Spleen (tissue), 11 donors: ENCODE data around the gene URB1. TPM values are rescaled to one million over a fixed set of nuclear protein-coding genes. Genes with fewer than 3 reads are reported as not detected.

Experiments
- DNase-seq: peaks from one replicate; pipeline ENCODE4 v3.0.0-alpha.2; 2020
- H3K27ac ChIP-seq, 8 donors: fragments of 200-600 bp; sonication (generic) in 7 of 8; 1 replicate in 4 of 8; 2 replicates in 4 of 8; pipeline versions ENCODE4 v1.5.0 to v1.8.0; 2016 to 2021; ENCODE audit warnings: inconsistent platforms in 4 of 8, mild to moderate bottlenecking in 4 of 8, moderate library complexity in 1 of 8
- H3K27me3 ChIP-seq, 7 donors: fragments of 200-600 bp; sonication (generic) in 6 of 7; replicated peaks in 1 of 7; 1 replicate in 4 of 7; 2 replicates in 3 of 7; pipeline versions ENCODE4 v1.5.0 to v1.8.0; 2016 to 2021; ENCODE audit warnings: inconsistent platforms in 3 of 7, mild to moderate bottlenecking in 1 of 7
- H3K36me3 ChIP-seq, 6 donors: fragments of 200-600 bp; sonication (generic) in 5 of 6; 1 replicate in 4 of 6; 2 replicates in 2 of 6; pipeline versions ENCODE4 v1.5.0 to v1.8.0; 2016 to 2021; ENCODE audit warnings: inconsistent platforms in 2 of 6
- H3K4me1 ChIP-seq, 6 donors: fragments of 200-600 bp; sonication (generic) in 5 of 6; 1 replicate in 3 of 6; 2 replicates in 3 of 6; pipeline versions ENCODE4 v1.5.0 to v1.8.0; 2016 to 2021; ENCODE audit warnings: inconsistent platforms in 3 of 6
- H3K4me3 ChIP-seq, 8 donors: fragments of 200-600 bp; sonication (generic) in 7 of 8; 1 replicate in 4 of 8; 2 replicates in 4 of 8; pipeline versions ENCODE4 v1.5.0 to v1.8.0; 2016 to 2021; ENCODE audit warnings: inconsistent platforms in 4 of 8, mild to moderate bottlenecking in 4 of 8, moderate library complexity in 2 of 8
- H3K9me3 ChIP-seq, 8 donors: fragments of 200-600 bp; sonication (generic) in 7 of 8; 1 replicate in 4 of 8; 2 replicates in 4 of 8; pipeline versions ENCODE4 v1.5.0 to v1.8.0; 2016 to 2021; ENCODE audit warnings: inconsistent platforms in 4 of 8
- POLR2A ChIP-seq, 3 donors: fragments of 450-650 bp; IDR thresholded peaks; one replicate each; pipeline ENCODE4 v1.5.1; 2017; ENCODE audit warnings: antibody characterized with exemption in 3 of 3, mild to moderate bottlenecking in 1 of 3
- POLR2AphosphoS5 ChIP-seq, 3 donors: sonication (generic); formaldehyde crosslinking; IDR thresholded peaks; one replicate each; pipeline ENCODE4 v1.5.1; 2017; ENCODE audit warnings: antibody characterized with exemption in 3 of 3
- WGBS, 5 donors: extraction: QIAGEN DNeasy Blood & Tissue Kit in 3 of 5; methylation state at CpG; one replicate each; pipeline versions ENCODE4 v1.1.5 to v1.1.7; 2013 to 2018; 5-methylcytosine and 5-hydroxymethylcytosine counted together
- intact Hi-C: fragments of 100-400 bp; cut with DNase I; formaldehyde crosslinking; loops from one replicate; pipeline ENCODE4 v1.15.0; 2023; ENCODE audit warnings: low total_unique reads
- polyA plus RNA-seq, 3 donors: library from polyadenylated mRNA; stranded (reverse); fragments of 200-250 nt; gene quantifications; one replicate each; pipeline ENCODE4 v1.2.1, GENCODE V29; 2013
- total RNA-seq, 7 donors: library from RNA; depleted of rRNA in 3 of 7; stranded (reverse); fragments of >200 nt in 3 of 7; fragmentation: NEBNext Ultra II Directional in 4 of 7; extraction: Animal tissue kit (Norgen Biotek cat#: 25700) in 4 of 7; gene quantifications; one replicate each; pipeline versions ENCODE4 v1.1.0 to v1.2.1, GENCODE V29; 2016 to 2021
- TF ChIP-seq, protein P1 (sequence below), 11 experiments: fragments of 200-600 bp in 7 of 11; fragments of 450-650 bp in 4 of 11; sonication (generic) in 4 of 11; IDR thresholded peaks in 8 of 11; conservative IDR thresholded peaks in 3 of 11; 1 replicate in 7 of 11; 2 replicates in 4 of 11; pipeline versions ENCODE4 v1.4.0 to v1.8.0; 2016 to 2021; ENCODE audit warnings: antibody characterized with exemption in 11 of 11, inconsistent platforms in 4 of 11, mild to moderate bottlenecking in 1 of 11
- donor health status: healthy with polysubstance abuse.
- donor health status: DM: no; HTN: no; CAD: no; lungs with moderate emphysema.
- donor health status: DM: no; HTN: no; CAD: no.
- donor health status: Bipolar disorder and iron deficiency.
- donor health status: healthy.
- donor health status: DM: no; HTN: no; CAD: no.
- donor health status: DM: yes; HTN: yes; CAD: no.

Gene URB1
- total and polyA plus RNA-seq, 10 donors: 2.0 to 20.8 (median 12.0) TPM

DNA sequence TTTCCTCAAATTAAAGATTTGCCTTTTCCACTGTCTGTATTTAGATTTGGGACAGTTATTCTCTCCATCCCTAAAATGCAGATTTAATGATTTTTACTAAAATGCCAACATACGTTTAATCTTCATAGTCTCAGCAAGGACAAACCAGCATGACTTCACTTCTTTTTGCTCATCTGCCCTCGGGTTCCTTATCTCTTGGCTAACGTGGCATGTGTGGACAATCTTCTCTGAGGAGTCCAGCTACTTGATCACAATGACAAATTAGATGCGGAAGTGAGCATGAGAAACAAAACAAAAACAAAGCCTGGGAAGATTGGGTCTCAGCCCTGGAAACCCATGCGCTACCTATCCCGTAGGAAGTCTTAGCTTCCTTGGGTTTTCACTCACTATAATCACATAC is 93.1 kb downstream of the URB1 start:
- H3K36me3 ChIP-seq: peaks cover 0 to 12% (median 0%) of the 10 kb centered on the region in 6 donors
- H3K27me3 ChIP-seq: no peaks in the 10 kb centered on the region
- TF ChIP-seq POLR2AphosphoS5 (IDR thresholded peaks at IDR 0.05): no peak
- TF ChIP-seq, protein P1, sequence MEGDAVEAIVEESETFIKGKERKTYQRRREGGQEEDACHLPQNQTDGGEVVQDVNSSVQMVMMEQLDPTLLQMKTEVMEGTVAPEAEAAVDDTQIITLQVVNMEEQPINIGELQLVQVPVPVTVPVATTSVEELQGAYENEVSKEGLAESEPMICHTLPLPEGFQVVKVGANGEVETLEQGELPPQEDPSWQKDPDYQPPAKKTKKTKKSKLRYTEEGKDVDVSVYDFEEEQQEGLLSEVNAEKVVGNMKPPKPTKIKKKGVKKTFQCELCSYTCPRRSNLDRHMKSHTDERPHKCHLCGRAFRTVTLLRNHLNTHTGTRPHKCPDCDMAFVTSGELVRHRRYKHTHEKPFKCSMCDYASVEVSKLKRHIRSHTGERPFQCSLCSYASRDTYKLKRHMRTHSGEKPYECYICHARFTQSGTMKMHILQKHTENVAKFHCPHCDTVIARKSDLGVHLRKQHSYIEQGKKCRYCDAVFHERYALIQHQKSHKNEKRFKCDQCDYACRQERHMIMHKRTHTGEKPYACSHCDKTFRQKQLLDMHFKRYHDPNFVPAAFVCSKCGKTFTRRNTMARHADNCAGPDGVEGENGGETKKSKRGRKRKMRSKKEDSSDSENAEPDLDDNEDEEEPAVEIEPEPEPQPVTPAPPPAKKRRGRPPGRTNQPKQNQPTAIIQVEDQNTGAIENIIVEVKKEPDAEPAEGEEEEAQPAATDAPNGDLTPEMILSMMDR (IDR thresholded peaks at IDR 0.05 in 8 of 11, conservative IDR thresholded peaks at IDR 0.05 in 3 of 11): no peak
- TF ChIP-seq POLR2A (IDR thresholded peaks at IDR 0.05): no peak
- no peaks in the 10 kb centered on the region for H3K9me3 ChIP-seq
- no peak for DNase-seq
- intact Hi-C loops: no loop called here
- no peak overlapping the region for H3K4me3 ChIP-seq
- WGBS, 5 donors: 88 to 92% (median 91%) methylated on average over 6 of the region's 6 CpGs
- no peak overlapping the region for H3K27ac ChIP-seq
- no peaks in the 10 kb centered on the region for H3K4me1 ChIP-seq

DNA sequence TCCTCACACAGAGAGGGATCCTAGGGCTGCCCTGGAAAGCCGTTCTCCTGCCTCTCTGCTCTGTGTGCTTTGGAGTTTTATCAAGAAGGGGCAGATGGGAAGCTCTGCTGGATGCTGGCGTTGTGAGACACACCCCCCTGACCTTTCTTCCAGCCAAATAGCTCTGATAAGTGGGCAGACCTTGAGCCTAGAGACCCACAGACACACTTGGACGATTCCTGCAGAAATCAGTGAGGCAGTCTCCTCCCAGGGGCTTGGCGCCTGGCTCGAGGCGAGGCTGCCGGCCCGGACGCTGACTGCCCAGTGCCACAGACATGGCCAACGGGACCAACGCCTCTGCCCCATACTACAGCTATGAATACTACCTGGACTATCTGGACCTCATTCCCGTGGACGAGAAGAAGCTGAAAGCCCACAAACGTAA is 94.1 kb downstream of the URB1 start, which contains the start of gene MRAP:
Gene MRAP (plus strand): TSS at position 198 of the 424 bp plus-strand sequence. CDS start 117 bp downstream, at position 315.
- Histone ChIP-seq H3K27me3 (no peaks in the 10 kb centered on the region), H3K4me3 (no peak within 1 kb of the TSS), H3K4me1 (no peaks in the 10 kb centered on the region), H3K27ac (no peak within 1 kb of the TSS), H3K36me3 (peaks cover 0 to 12% (median 0%) of the 10 kb centered on the region in 6 donors), H3K9me3 (no peaks in the 10 kb centered on the region)
- 73 to 94% (median 86%) methylated on average over 14 of the region's 14 CpGs for WGBS, 5 donors
- intact Hi-C loops: no loop called here
- peak; percentile 51 for DNase-seq
- TF ChIP-seq, protein P1 (IDR thresholded peaks at IDR 0.05 in 8 of 11, conservative IDR thresholded peaks at IDR 0.05 in 3 of 11): no peak

DNA sequence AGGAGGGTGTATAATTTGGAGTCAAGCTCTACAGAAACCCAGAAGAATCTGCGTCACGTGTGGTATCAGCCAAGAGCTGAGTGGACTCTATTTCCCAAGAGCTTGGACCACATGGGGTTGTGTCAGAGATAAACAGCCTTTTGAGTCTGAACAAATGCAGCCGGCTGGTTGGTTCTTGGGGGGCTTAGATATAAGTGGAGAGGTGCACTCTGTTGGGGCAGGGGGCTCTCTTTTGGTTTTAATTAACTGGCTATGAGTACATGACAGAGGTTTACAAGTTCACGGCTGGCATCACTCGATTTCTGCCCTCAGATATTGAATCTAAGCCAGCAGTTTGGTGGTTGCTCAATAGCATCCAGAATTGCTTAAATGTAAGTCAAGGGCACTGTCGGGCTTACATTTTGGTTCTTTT is 94.7 kb downstream of the URB1 start:
- Histone ChIP-seq H3K9me3 (no peaks in the 10 kb centered on the region), H3K4me3 (no peak overlapping the region), H3K27me3 (no peaks in the 10 kb centered on the region), H3K27ac (no peak overlapping the region), H3K4me1 (no peaks in the 10 kb centered on the region), H3K36me3 (peaks cover 0 to 12% (median 0%) of the 10 kb centered on the region in 6 donors)
- intact Hi-C loops: no loop called here
- TF ChIP-seq, protein P1 (IDR thresholded peaks at IDR 0.05 in 8 of 11, conservative IDR thresholded peaks at IDR 0.05 in 3 of 11): no peak
- no peak for TF ChIP-seq POLR2AphosphoS5 (IDR thresholded peaks at IDR 0.05)
- no peak for TF ChIP-seq POLR2A (IDR thresholded peaks at IDR 0.05)
- 68 to 88% (median 85%) methylated on average over 6 of the region's 6 CpGs for WGBS, 5 donors
- DNase-seq: no peak

DNA sequence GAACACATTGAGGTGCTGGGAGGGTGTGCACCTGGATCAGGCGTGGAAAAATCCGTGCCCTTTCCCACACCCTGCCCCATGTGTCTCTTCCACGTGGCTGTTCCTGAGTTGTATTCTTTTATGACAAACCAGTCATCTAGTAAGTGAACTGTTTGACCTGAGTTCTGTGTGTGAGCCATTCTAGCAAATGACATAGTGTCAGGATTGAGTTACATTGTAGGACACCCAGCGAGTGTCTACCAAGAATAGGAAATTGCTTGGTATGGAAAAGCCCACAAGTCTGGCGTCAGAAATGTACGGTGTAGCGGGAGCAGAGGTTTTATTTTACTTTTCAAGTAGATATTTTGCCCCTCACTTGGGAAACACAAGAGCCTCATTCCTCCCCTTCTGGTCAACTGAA is 95.4 kb downstream of the URB1 start:
- DNase-seq: no peak
- no peaks in the 10 kb centered on the region for H3K27me3 ChIP-seq
- H3K4me1 ChIP-seq: no peaks in the 10 kb centered on the region
- no peaks in the 10 kb centered on the region for H3K9me3 ChIP-seq
- WGBS, 5 donors: 86 to 96% (median 91%) methylated on average over 7 of the region's 7 CpGs
- intact Hi-C loops: no loop called here
- peaks cover 0 to 12% (median 0%) of the 10 kb centered on the region in 6 donors for H3K36me3 ChIP-seq
- TF ChIP-seq, protein P1 (IDR thresholded peaks at IDR 0.05 in 8 of 11, conservative IDR thresholded peaks at IDR 0.05 in 3 of 11): no peak
- TF ChIP-seq POLR2A (IDR thresholded peaks at IDR 0.05) (no peak), POLR2AphosphoS5 (IDR thresholded peaks at IDR 0.05) (no peak)
- H3K27ac ChIP-seq: no peak overlapping the region
- no peak overlapping the region for H3K4me3 ChIP-seq
